ENCODE results near the gene TMEM170A. TPM values are rescaled to one million over a fixed set of nuclear protein-coding genes. Genes with fewer than 3 reads are reported as not detected.

Gene TMEM170A
- total and polyA plus RNA-seq, 2 experiments from 2014 or later: 21.1 to 43.6 TPM

DNA sequence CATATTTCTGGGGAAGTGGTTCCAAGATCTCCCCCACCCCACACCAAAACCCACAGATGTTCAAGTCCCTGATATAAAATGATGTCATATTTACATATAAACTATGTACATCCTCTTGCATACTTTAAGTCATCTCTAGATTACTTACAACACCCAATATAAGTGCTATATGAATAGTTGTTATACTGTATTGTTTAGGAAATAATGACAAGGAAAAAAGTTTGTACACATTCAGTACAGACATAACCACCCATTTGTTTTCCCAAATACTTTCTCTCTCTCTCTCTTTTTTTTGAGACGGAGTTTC, 42.7 kb downstream of the TMEM170A start:
- Histone ChIP-seq H3K27me3 (no peaks in the 10 kb centered on the region), H3K79me2 (peaks cover 94% of the 10 kb centered on the region), H3K9me3 (ENCODE audit: low read depth) (no peaks in the 10 kb centered on the region), H3K4me3 (no peak overlapping the region), H4K20me1 (ENCODE audit: insufficient read depth, poor library complexity, severe bottlenecking) (no peaks in the 10 kb centered on the region), H3K4me1 (ENCODE audit: insufficient read depth) (peaks cover 11% of the 10 kb centered on the region), H3K27ac (peak overlapping the region; percentile 81), H3K36me3 (replicated peaks; ENCODE audit: insufficient read depth, low read depth) (no peaks in the 10 kb centered on the region), H3K9me2 (replicated peaks; ENCODE audit: insufficient read depth) (no peaks in the 10 kb centered on the region), H2AFZ (no peak overlapping the region), H3K4me2 (peak overlapping the region; percentile 70)
- WGBS (ENCODE audit: low lambda C conversion rate, missing lambda C conversion rate): 86% methylated on average over 1 of the region's 1 CpG
- TF ChIP-seq EZH2 (IDR thresholded peaks at IDR 0.05; ENCODE audit: borderline replicate concordance) (no peak), EZH2phosphoT487 (IDR thresholded peaks at IDR 0.05; ENCODE audit: low read depth, severe bottlenecking, unreplicated experiment) (no peak)
- TF ChIP-seq, protein P1, sequence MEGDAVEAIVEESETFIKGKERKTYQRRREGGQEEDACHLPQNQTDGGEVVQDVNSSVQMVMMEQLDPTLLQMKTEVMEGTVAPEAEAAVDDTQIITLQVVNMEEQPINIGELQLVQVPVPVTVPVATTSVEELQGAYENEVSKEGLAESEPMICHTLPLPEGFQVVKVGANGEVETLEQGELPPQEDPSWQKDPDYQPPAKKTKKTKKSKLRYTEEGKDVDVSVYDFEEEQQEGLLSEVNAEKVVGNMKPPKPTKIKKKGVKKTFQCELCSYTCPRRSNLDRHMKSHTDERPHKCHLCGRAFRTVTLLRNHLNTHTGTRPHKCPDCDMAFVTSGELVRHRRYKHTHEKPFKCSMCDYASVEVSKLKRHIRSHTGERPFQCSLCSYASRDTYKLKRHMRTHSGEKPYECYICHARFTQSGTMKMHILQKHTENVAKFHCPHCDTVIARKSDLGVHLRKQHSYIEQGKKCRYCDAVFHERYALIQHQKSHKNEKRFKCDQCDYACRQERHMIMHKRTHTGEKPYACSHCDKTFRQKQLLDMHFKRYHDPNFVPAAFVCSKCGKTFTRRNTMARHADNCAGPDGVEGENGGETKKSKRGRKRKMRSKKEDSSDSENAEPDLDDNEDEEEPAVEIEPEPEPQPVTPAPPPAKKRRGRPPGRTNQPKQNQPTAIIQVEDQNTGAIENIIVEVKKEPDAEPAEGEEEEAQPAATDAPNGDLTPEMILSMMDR (IDR thresholded peaks at IDR 0.05; ENCODE audit: poor library complexity): no peak
- no peak for DNase-seq (ENCODE audit: low spot score)

- peak overlapping the region; percentile 70 for H3K4me2 ChIP-seq
- DNase-seq (ENCODE audit: low spot score): peak; percentile 88
- no peaks in the 10 kb centered on the region for H3K9me2 ChIP-seq (replicated peaks; ENCODE audit: insufficient read depth)
- H3K9me3 ChIP-seq (ENCODE audit: low read depth): no peaks in the 10 kb centered on the region
- H3K27me3 ChIP-seq: no peaks in the 10 kb centered on the region
- H3K4me3 ChIP-seq: no peak overlapping the region
- no peaks in the 10 kb centered on the region for H3K36me3 ChIP-seq (replicated peaks; ENCODE audit: insufficient read depth, low read depth)
- WGBS (ENCODE audit: low lambda C conversion rate, missing lambda C conversion rate): 43% methylated on average over 8 of the region's 8 CpGs
- H2AFZ ChIP-seq: peak overlapping the region; percentile 33
- TF ChIP-seq, protein P1 (IDR thresholded peaks at IDR 0.05; ENCODE audit: poor library complexity): no peak
- no peak for TF ChIP-seq EZH2 (IDR thresholded peaks at IDR 0.05; ENCODE audit: borderline replicate concordance)
- no peak for TF ChIP-seq EZH2phosphoT487 (IDR thresholded peaks at IDR 0.05; ENCODE audit: low read depth, severe bottlenecking, unreplicated experiment)
- H3K4me1 ChIP-seq (ENCODE audit: insufficient read depth): peaks cover 11% of the 10 kb centered on the region
- peak overlapping the region; percentile 81 for H3K27ac ChIP-seq
- H3K79me2 ChIP-seq: peaks cover 94% of the 10 kb centered on the region
- H4K20me1 ChIP-seq (ENCODE audit: insufficient read depth, poor library complexity, severe bottlenecking): no peaks in the 10 kb centered on the region
These were observed 43.3 kb downstream of the TMEM170A start for GRCh38 chr16:75420987-75421819.

GRCh38 chr16:75416904-75417565, 47.5 kb downstream of the TMEM170A start:
- WGBS (ENCODE audit: low lambda C conversion rate, missing lambda C conversion rate): 48% methylated on average over 2 of the region's 2 CpGs
- H3K4me3 ChIP-seq: no peak overlapping the region
- peaks cover 11% of the 10 kb centered on the region for H3K4me1 ChIP-seq (ENCODE audit: insufficient read depth)
- H3K9me2 ChIP-seq (replicated peaks; ENCODE audit: insufficient read depth): no peaks in the 10 kb centered on the region
- H3K4me2 ChIP-seq: no peak overlapping the region
- no peaks in the 10 kb centered on the region for H3K36me3 ChIP-seq (replicated peaks; ENCODE audit: insufficient read depth, low read depth)
- H3K79me2 ChIP-seq: peaks cover 80% of the 10 kb centered on the region
- TF ChIP-seq EZH2 (IDR thresholded peaks at IDR 0.05; ENCODE audit: borderline replicate concordance) (no peak), EZH2phosphoT487 (IDR thresholded peaks at IDR 0.05; ENCODE audit: low read depth, severe bottlenecking, unreplicated experiment) (no peak)
- TF ChIP-seq, protein P1 (IDR thresholded peaks at IDR 0.05; ENCODE audit: poor library complexity): no peak
- no peaks in the 10 kb centered on the region for H3K9me3 ChIP-seq (ENCODE audit: low read depth)
- peaks cover 3% of the 10 kb centered on the region for H4K20me1 ChIP-seq (ENCODE audit: insufficient read depth, poor library complexity, severe bottlenecking)
- H3K27ac ChIP-seq: no peak overlapping the region
- no peak overlapping the region for H2AFZ ChIP-seq
- DNase-seq (ENCODE audit: low spot score): no peak
- no peaks in the 10 kb centered on the region for H3K27me3 ChIP-seq
